ENCODE measurements around the gene PLA2G4A. TPM values are rescaled to one million over a fixed set of nuclear protein-coding genes. Genes with fewer than 3 reads are reported as not detected.
A peak's percentile ranks its signal among the peaks of the same experiment; 100 is the strongest.

The PLA2G4A gene
- total and polyA plus RNA-seq, 2 donors (not counting 3 experiments of a cell fraction or from before 2014, with no cell fraction given) = 8.2 to 13.3 TPM

- Histone ChIP-seq H3K4me1 (ENCODE audit: control insufficient read depth, extremely low read depth, insufficient read depth, low read length) (peaks cover 5% of the 10 kb centered on the region), H4K20me1 (replicated peaks; ENCODE audit: control insufficient read depth, extremely low read depth, insufficient read depth, low read length) (no peaks in the 10 kb centered on the region), H3K9me3 (replicated peaks; ENCODE audit: control insufficient read depth, insufficient read depth, low read length) (no peaks in the 10 kb centered on the region), H3K9me1 (replicated peaks; ENCODE audit: control insufficient read depth, extremely low read depth, insufficient read depth, low read length) (no peaks in the 10 kb centered on the region), H3K4me3 (replicated peaks in 1 of 3; ENCODE audit: insufficient read depth in 1 of 3, low read depth in 1 of 3, low read length in 3 of 3) (no peak overlapping the region), H2AFZ (ENCODE audit: low read depth, low read length) (no peak overlapping the region), H3K9ac (replicated peaks; ENCODE audit: extremely low read depth, insufficient read depth, low read length) (no peak overlapping the region), H3K4me2 (ENCODE audit: insufficient read depth, low read length) (no peak overlapping the region), H3K27ac (ENCODE audit: insufficient read depth, low read depth, low read length) (no peak overlapping the region), H3K79me2 (ENCODE audit: control insufficient read depth, insufficient read depth, low read length) (no peaks in the 10 kb centered on the region), H3K36me3 (ENCODE audit: control insufficient read depth in 2 of 2, extremely low read depth in 1 of 2, insufficient read depth in 2 of 2, low read length in 2 of 2) (no peaks in the 10 kb centered on the region), H3K27me3 (ENCODE audit: control insufficient read depth in 2 of 2, insufficient read depth in 2 of 2, low read length in 2 of 2) (no peaks in the 10 kb centered on the region)
- BruUV-seq (replicated peaks) = no TSS peak
- ChIA-PET POLR2A (no interaction called here), CTCF (interaction anchor here (1.0 kb wide), 1 partner anchor 16 kb away, joined by 4 read pairs; no protein-coding TSS in a partner anchor)
- intact Hi-C loops (cut with micrococcal nuclease) (no loop called here), dilution Hi-C loops (cut with MboI; ENCODE audit: extremely low pct_ligation_motif_present, low sequenced_read_pairs) (no loop called here)
- TF ChIP-seq MYC (IDR thresholded peaks at IDR 0.05; ENCODE audit: low read depth, low read length) (no peak), JUN (IDR thresholded peaks at IDR 0.05; ENCODE audit: borderline replicate concordance, insufficient read depth, insufficient read length, low read depth) (no peak), GATA2 (IDR thresholded peaks at IDR 0.05; ENCODE audit: insufficient read depth, insufficient read length, low read depth, low read length) (no peak), POLR2AphosphoS5 (IDR thresholded peaks at IDR 0.05; ENCODE audit: insufficient read depth, low read depth, low read length) (no peak), POLR2A (IDR thresholded peaks at IDR 0.05; ENCODE audit: low read depth, low read length) (no peak), FOS (IDR thresholded peaks at IDR 0.05; ENCODE audit: borderline replicate concordance, insufficient read depth, low read length) (no peak), EZH2 (IDR thresholded peaks at IDR 0.05; ENCODE audit: borderline replicate concordance, low read depth, low read length, severe bottlenecking) (no peak)
- TF ChIP-seq, protein P1, sequence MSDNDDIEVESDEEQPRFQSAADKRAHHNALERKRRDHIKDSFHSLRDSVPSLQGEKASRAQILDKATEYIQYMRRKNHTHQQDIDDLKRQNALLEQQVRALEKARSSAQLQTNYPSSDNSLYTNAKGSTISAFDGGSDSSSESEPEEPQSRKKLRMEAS (IDR thresholded peaks at IDR 0.05; ENCODE audit: insufficient read depth, insufficient read length) = no peak
- TF ChIP-seq, protein P2, sequence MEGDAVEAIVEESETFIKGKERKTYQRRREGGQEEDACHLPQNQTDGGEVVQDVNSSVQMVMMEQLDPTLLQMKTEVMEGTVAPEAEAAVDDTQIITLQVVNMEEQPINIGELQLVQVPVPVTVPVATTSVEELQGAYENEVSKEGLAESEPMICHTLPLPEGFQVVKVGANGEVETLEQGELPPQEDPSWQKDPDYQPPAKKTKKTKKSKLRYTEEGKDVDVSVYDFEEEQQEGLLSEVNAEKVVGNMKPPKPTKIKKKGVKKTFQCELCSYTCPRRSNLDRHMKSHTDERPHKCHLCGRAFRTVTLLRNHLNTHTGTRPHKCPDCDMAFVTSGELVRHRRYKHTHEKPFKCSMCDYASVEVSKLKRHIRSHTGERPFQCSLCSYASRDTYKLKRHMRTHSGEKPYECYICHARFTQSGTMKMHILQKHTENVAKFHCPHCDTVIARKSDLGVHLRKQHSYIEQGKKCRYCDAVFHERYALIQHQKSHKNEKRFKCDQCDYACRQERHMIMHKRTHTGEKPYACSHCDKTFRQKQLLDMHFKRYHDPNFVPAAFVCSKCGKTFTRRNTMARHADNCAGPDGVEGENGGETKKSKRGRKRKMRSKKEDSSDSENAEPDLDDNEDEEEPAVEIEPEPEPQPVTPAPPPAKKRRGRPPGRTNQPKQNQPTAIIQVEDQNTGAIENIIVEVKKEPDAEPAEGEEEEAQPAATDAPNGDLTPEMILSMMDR (IDR thresholded peaks at IDR 0.05; ENCODE audit: extremely low read depth in 1 of 2, insufficient read depth in 1 of 2, low read depth in 1 of 2, low read length in 2 of 2) = no peak
- DNase-seq (ENCODE audit: low read depth, low spot score) = no peak
- FAIRE-seq = peak; percentile 44
These were observed 71.9 kb downstream of the PLA2G4A start for GRCh38 chr1:186900539-186901237.
